SK-N-SH treated with all-trans-retinoic acid at 6 μM for 48 hours (cell line): ENCODE measurements around the gene ANXA5.

Source experiments
- SNAI2 ChIP-seq: fragments of 250-450 bp; sonication (Bioruptor Pico); IDR thresholded peaks from 2 replicates; pipeline ENCODE4 v1.5.0; 2020; ENCODE audit warnings: mild to moderate bottlenecking, moderate library complexity
- ZFP30 ChIP-seq: fragments of 450-650 bp; formaldehyde crosslinking; IDR thresholded peaks from 2 replicates; pipeline ENCODE4 v1.5.0; 2022; ENCODE audit warnings: mild to moderate bottlenecking, moderate library complexity
- ZNF8 ChIP-seq: fragments of 450-650 bp; formaldehyde crosslinking; IDR thresholded peaks from 2 replicates; pipeline ENCODE4 v1.5.0; 2020; ENCODE audit warnings: mild to moderate bottlenecking, moderate library complexity
- TF ChIP-seq, protein P1 (sequence below): fragments of 250-450 bp; sonication (Bioruptor Pico); IDR thresholded peaks from 2 replicates; pipeline ENCODE4 v1.8.0; 2020; ENCODE audit warnings: mild to moderate bottlenecking, moderate library complexity, borderline replicate concordance

DNA sequence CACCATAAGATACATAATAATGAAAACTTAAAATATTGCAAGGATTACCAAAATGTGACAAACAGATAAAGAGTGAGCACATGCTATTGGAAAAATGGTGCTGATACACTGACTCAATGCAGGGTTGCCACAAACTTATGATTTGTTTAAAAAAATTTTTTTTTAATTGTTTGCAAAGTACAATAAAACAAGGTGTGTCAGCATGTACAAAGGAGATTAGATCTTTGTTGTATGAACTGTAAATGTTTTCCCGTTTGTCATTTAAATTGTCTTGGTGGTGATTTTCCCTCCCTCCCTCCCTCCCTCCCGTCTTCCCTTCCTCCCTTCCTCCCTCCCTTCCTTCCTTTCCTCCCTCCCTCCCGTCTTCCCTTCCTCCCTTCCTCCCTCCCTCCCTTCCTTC is 31.4 kb downstream of the ANXA5 start:
- TF ChIP-seq, protein P1, sequence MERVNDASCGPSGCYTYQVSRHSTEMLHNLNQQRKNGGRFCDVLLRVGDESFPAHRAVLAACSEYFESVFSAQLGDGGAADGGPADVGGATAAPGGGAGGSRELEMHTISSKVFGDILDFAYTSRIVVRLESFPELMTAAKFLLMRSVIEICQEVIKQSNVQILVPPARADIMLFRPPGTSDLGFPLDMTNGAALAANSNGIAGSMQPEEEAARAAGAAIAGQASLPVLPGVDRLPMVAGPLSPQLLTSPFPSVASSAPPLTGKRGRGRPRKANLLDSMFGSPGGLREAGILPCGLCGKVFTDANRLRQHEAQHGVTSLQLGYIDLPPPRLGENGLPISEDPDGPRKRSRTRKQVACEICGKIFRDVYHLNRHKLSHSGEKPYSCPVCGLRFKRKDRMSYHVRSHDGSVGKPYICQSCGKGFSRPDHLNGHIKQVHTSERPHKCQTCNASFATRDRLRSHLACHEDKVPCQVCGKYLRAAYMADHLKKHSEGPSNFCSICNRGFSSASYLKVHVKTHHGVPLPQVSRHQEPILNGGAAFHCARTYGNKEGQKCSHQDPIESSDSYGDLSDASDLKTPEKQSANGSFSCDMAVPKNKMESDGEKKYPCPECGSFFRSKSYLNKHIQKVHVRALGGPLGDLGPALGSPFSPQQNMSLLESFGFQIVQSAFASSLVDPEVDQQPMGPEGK: no peak
- no peak for TF ChIP-seq ZNF8 (CRISPR knock-in tag)
- no peak for TF ChIP-seq ZFP30
- no peak for TF ChIP-seq SNAI2 (CRISPR knock-in tag)
